Measurements from ENCODE around the gene HNRNPA1. TPM values are rescaled to one million over a fixed set of nuclear protein-coding genes. Genes with fewer than 3 reads are reported as not detected.
"Not testable (repeated sequence)": the region's sequence is repeated elsewhere in the genome, so short reads cannot be mapped to it uniquely, and the experiment has no call there.

HNRNPA1 gene
- total RNA-seq, 1 donor from 2014 or later, result 1,740 TPM

DNA sequence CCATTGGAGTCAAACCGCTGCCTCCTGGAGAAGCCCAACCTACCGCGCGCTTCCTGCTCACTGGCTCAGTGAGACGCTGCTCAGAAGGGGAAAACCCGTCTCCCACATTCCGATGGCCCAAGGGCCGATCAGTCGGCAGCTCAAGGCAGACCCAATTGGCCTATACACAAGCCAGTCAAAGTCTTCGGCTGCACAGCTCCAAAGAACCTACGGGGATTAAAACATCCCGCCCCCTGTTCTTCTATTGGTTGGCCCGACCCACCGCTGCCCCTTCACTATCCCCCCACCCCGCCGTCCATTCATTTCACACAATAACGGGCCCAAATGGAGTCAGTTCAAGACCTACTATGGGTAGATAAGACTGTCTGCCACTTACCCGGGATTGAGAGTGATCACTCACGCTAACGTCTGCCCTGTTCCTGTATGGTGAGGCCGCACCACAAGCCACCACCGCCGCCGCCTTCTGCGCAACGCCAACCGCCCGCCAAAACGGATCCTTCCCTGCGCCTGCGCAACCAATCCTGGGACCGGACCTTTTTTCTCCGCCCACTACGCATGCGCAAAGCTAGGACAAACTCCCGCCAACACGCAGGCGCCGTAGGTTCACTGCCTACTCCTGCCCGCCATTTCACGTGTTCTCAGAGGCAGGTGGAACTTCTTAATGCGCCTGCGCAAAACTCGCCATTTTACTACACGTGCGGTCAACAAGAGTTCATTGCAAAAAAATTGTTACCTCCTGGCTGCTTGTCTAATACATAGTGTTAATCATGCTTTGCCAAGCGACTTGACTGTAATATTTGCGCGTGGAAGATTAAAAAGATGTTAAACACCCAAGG, 676 bp upstream of the HNRNPA1 start, which contains the start of gene CBX5:
TSS of gene CBX5 (minus strand) at position 491 of the 836 bp plus-strand sequence. CDS start 22,472 bp downstream, outside the sequence.
- H3K4me3 Mint-ChIP-seq, result no peak within 1 kb of the TSS
- DNase-seq (ENCODE audit: low spot score), result peak; percentile 99
- no peaks in the 10 kb centered on the region for H3K9me3 Mint-ChIP-seq
- intact Hi-C loops (cut with micrococcal nuclease), result loop anchor here (1.0 to 10.0 kb wide), 10 partner anchors 21 to 1655 kb away; partner anchors contain the start of genes COPZ1, DGKA, GPR84 and NCKAP1L
- no peak within 1 kb of the TSS for H3K27ac Mint-ChIP-seq
- H3K4me1 Mint-ChIP-seq (ENCODE audit: low read depth), result peaks cover 59% of the 10 kb centered on the region
- H3K27me3 Mint-ChIP-seq (ENCODE audit: insufficient read depth), result no peaks in the 10 kb centered on the region
- H3K36me3 Mint-ChIP-seq (ENCODE audit: low read depth), result peaks cover 22% of the 10 kb centered on the region

DNA sequence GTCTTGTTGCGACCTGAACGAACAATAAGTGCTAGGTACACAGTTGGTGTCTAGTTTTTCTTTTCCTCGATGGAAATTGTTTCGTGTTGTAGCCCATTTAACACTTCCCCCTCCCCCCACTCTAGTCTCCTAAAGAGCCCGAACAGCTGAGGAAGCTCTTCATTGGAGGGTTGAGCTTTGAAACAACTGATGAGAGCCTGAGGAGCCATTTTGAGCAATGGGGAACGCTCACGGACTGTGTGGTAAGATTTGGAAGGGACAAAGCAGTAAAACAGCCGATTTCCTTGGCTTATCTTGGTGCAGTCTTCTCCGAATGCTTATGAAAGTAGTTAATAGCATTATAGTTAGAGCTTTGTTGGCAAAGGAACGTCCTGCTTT, 724 bp downstream of the HNRNPA1 start:
- not testable (repeated sequence) for H3K27ac Mint-ChIP-seq; DNase-seq (ENCODE audit: low spot score); H3K4me3 Mint-ChIP-seq; H3K9me3 Mint-ChIP-seq; H3K27me3 Mint-ChIP-seq (ENCODE audit: insufficient read depth)
- peaks cover 62% of the 10 kb centered on the region for H3K4me1 Mint-ChIP-seq (ENCODE audit: low read depth)
- intact Hi-C loops (cut with micrococcal nuclease), result loop anchor here (2.0 to 10.0 kb wide), 4 partner anchors 216 to 1654 kb away; partner anchors contain the start of genes DGKA, NCKAP1L, TARBP2 and TESPA1
- H3K36me3 Mint-ChIP-seq (ENCODE audit: low read depth), result peaks cover 29% of the 10 kb centered on the region

DNA sequence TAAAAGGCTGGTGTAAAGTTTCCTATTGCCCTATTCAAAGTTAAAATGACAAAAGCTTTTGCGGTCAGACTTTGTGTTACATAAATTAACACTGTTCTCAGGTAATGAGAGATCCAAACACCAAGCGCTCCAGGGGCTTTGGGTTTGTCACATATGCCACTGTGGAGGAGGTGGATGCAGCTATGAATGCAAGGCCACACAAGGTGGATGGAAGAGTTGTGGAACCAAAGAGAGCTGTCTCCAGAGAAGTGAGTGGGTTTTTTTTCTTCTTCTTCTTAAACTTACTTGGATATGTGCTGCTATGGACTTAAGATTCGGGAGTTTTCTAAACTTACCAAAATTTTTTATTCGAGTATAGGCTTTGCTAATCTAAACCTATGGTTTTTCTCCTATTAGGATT, 1.2 kb downstream of the HNRNPA1 start:
- H3K4me3 Mint-ChIP-seq; H3K9me3 Mint-ChIP-seq; H3K27me3 Mint-ChIP-seq (ENCODE audit: insufficient read depth); DNase-seq (ENCODE audit: low spot score); H3K27ac Mint-ChIP-seq: not testable (repeated sequence)
- Mint-ChIP-seq H3K36me3 (ENCODE audit: low read depth) (peaks cover 31% of the 10 kb centered on the region), H3K4me1 (ENCODE audit: low read depth) (peaks cover 62% of the 10 kb centered on the region)
- intact Hi-C loops (cut with micrococcal nuclease), result loop anchor here (2.0 to 10.0 kb wide), 4 partner anchors 215 to 1653 kb away; partner anchors contain the start of genes DGKA, NCKAP1L, TARBP2 and TESPA1

GRCh38 chr12:54282949-54283593, 2.5 kb downstream of the HNRNPA1 start:
- Mint-ChIP-seq H3K4me1 (ENCODE audit: low read depth) (peaks cover 65% of the 10 kb centered on the region), H3K36me3 (ENCODE audit: low read depth) (peaks cover 37% of the 10 kb centered on the region), H3K4me3 (no peak overlapping the region), H3K27me3 (ENCODE audit: insufficient read depth) (no peaks in the 10 kb centered on the region), H3K27ac (no peak overlapping the region), H3K9me3 (no peaks in the 10 kb centered on the region)
- DNase-seq (ENCODE audit: low spot score), result no peak
- intact Hi-C loops (cut with micrococcal nuclease), result loop anchor here (5.0 to 10.0 kb wide), 2 partner anchors 699 to 1652 kb away; partner anchors contain the start of genes DGKA and TESPA1

- intact Hi-C loops (cut with micrococcal nuclease), result loop anchor here (5.0 to 10.0 kb wide), 2 partner anchors 698 to 1651 kb away; partner anchors contain the start of genes DGKA and TESPA1
- H3K4me3 Mint-ChIP-seq; H3K9me3 Mint-ChIP-seq; H3K27me3 Mint-ChIP-seq (ENCODE audit: insufficient read depth); DNase-seq (ENCODE audit: low spot score): not testable (repeated sequence)
- Mint-ChIP-seq H3K36me3 (ENCODE audit: low read depth) (peaks cover 34% of the 10 kb centered on the region), H3K4me1 (ENCODE audit: low read depth) (peaks cover 60% of the 10 kb centered on the region), H3K27ac (peak overlapping the region; percentile 56)
These were observed 3.7 kb downstream of the HNRNPA1 start for GRCh38 chr12:54284070-54284780.

- no peak overlapping the region for H3K4me3 Mint-ChIP-seq
- intact Hi-C loops (cut with micrococcal nuclease), result loop anchor here (10.0 kb wide), 1 partner anchor 1649 kb away; the partner anchor contains the start of gene DGKA
- H3K4me1 Mint-ChIP-seq (ENCODE audit: low read depth), result peaks cover 60% of the 10 kb centered on the region
- no peaks in the 10 kb centered on the region for H3K27me3 Mint-ChIP-seq (ENCODE audit: insufficient read depth)
- DNase-seq (ENCODE audit: low spot score), result no peak
- no peaks in the 10 kb centered on the region for H3K9me3 Mint-ChIP-seq
- H3K36me3 Mint-ChIP-seq (ENCODE audit: low read depth), result peaks cover 34% of the 10 kb centered on the region
- peak overlapping the region; percentile 32 for H3K27ac Mint-ChIP-seq
These were observed 4.9 kb downstream of the HNRNPA1 start for GRCh38 chr12:54285150-54286041.

DNA sequence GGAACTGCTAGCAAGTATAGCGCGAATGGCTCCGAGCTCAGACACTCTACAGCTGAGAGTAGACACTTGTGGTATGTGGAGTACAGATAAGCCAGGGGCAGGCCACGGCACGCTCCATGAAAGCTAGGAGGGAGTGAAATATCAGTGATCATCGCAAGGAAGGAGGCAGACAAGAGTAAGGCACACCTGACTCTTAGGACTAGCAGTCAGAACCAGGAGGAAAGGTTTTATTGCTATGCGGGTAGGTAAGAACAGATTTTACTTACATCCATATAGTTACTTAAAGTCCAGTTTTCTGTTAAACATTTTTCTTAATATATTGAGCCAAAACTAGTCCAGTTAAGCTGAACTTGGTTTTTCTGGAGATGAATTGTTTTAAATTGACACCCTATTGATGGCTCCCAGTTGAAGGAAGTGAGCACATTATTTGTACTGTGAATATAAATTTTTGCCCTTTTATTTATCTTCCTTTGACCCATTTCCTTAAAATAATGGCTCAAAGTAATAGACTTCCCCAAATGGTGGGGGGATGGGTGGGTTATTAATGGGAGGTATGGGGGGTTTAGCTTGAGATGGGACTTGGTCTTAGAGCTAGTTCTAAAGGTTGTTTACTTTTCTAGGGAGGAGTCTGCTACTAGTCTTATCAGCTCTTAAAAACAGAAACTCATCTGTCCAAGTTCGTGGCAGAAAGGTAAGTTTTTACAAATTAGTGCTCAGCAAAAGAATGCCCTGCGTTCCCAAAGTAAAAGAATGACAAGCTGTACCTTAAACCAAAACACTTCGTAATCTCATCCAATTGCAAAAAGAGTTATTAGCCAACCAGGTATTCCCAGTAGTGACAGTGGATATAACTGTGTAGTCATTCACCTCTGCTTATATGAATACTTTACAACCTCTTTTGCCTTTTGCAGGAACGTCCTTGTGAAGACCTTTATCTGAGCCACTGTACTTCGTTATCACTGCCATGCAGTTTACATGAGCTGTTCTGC, 5.8 kb downstream of the HNRNPA1 start:
- no peaks in the 10 kb centered on the region for H3K27me3 Mint-ChIP-seq (ENCODE audit: insufficient read depth)
- intact Hi-C loops (cut with micrococcal nuclease), result loop anchor here (10.0 kb wide), 1 partner anchor 1648 kb away; the partner anchor contains the start of gene DGKA
- H3K4me3 Mint-ChIP-seq, result no peak overlapping the region
- no peaks in the 10 kb centered on the region for H3K9me3 Mint-ChIP-seq
- H3K27ac Mint-ChIP-seq, result peak overlapping the region; percentile 32
- H3K4me1 Mint-ChIP-seq (ENCODE audit: low read depth), result peaks cover 60% of the 10 kb centered on the region
- H3K36me3 Mint-ChIP-seq (ENCODE audit: low read depth), result peaks cover 34% of the 10 kb centered on the region
- DNase-seq (ENCODE audit: low spot score), result no peak

DNA sequence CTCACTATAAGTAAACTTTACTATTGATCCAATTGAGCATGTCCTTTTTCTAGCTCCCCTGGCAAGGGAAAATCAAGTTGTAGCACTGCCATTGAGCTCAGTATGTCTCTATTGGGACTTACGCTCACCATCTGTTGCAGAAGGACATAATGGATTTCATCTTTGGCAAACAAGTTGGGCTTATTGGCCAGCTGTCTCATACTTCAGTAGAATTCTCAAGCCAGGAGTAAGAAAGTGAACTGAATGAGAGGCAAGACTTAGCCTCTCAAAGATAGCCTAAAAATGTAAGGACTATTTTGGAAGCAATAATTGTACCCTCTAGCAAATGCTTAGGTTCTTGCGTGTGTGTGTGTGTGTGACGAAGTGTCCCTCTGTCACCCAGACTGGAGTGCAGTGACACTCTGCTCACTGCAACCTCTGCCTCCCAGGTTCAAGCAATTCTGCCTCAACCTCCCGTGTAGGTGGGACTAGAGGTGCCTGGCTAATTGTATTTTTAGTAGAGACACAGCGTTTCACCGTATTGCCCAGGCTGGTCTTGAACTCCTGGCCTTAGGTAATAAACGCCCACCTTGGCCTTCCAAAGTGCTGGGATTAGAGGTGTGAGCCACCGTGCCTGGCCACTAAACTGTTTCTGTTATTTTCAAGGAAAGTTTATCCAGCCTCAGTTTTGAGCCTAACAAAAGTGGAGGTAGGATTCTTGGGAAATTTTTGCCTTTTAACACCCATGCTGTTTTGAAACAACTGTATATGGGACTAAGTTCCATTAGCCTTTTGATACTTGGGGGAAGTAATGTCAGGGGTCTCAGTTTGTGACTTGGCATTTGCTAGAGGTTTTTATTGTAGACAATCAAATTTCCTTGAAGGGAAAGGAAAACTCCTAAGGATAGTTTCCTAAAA, 7.0 kb downstream of the HNRNPA1 start:
- H3K36me3 Mint-ChIP-seq (ENCODE audit: low read depth), result peaks cover 34% of the 10 kb centered on the region
- no peaks in the 10 kb centered on the region for H3K9me3 Mint-ChIP-seq
- peaks cover 51% of the 10 kb centered on the region for H3K4me1 Mint-ChIP-seq (ENCODE audit: low read depth)
- intact Hi-C loops (cut with micrococcal nuclease), result loop anchor here (10.0 kb wide), 1 partner anchor 1647 kb away; the partner anchor contains the start of gene DGKA
- no peak overlapping the region for H3K27ac Mint-ChIP-seq
- H3K27me3 Mint-ChIP-seq (ENCODE audit: insufficient read depth), result no peaks in the 10 kb centered on the region
- H3K4me3 Mint-ChIP-seq, result no peak overlapping the region
- DNase-seq (ENCODE audit: low spot score), result no peak

- H3K4me1 Mint-ChIP-seq (ENCODE audit: low read depth), result peaks cover 6% of the 10 kb centered on the region
- H3K36me3 Mint-ChIP-seq (ENCODE audit: low read depth), result peaks cover 9% of the 10 kb centered on the region
- H3K9me3 Mint-ChIP-seq, result no peaks in the 10 kb centered on the region
- H3K27me3 Mint-ChIP-seq (ENCODE audit: insufficient read depth), result peaks cover 5% of the 10 kb centered on the region
- intact Hi-C loops (cut with micrococcal nuclease), result no loop called here
- DNase-seq (ENCODE audit: low spot score), result no peak
- H3K4me3 Mint-ChIP-seq, result no peak overlapping the region
- no peak overlapping the region for H3K27ac Mint-ChIP-seq
These were observed 11.8 kb downstream of the HNRNPA1 start for GRCh38 chr12:54292083-54292930.

DNA sequence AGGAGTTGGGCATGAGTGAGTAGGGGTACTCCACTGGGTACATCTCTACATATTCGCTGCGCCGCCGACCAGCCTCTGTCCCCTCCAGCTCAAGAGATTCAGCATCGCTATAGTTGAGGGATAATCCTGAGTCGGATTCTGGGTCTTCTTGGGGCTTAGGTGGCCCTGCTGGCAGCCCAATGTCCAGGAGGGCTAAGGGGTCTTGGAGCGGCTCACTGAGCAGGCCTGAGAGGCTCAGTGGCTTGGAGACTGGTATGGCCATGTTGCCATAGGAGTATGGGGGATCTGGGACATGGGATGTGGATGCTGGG, 12.4 kb downstream of the HNRNPA1 start:
- no peaks in the 10 kb centered on the region for H3K9me3 Mint-ChIP-seq
- no peak overlapping the region for H3K4me3 Mint-ChIP-seq
- intact Hi-C loops (cut with micrococcal nuclease), result no loop called here

More for the DNA sequence above, 12.4 kb downstream of the HNRNPA1 start:
- Mint-ChIP-seq H3K27me3 (ENCODE audit: insufficient read depth) (peaks cover 5% of the 10 kb centered on the region), H3K36me3 (ENCODE audit: low read depth) (peaks cover 3% of the 10 kb centered on the region), H3K27ac (no peak overlapping the region), H3K4me1 (ENCODE audit: low read depth) (peaks cover 4% of the 10 kb centered on the region)
- no peak for DNase-seq (ENCODE audit: low spot score)

Measured in activated T-helper 1 cell treated with anti-CD3 and anti-CD28 coated beads, Interleukin-12 subunit alpha, Interleukin-12 subunit beta, Interleukin-2, Interleukin-4 antibody, amounts not matched to agents 30 ng/mL and 10 ng/mL and 1 ng/mL, durations not matched to agents 14 hours and 24 hours and 36 hours (primary cell).